ENCODE measurements around the gene OR2A25.
"Not testable (repeated sequence)": the region's sequence is repeated elsewhere in the genome, so short reads cannot be mapped to it uniquely, and the experiment has no call there.

The OR2A25 gene

GRCh38 chr7:144069511-144069910 is at the start of gene OR2A25:
TSS of gene OR2A25 (plus strand) at chr7:144069811. CDS start at chr7:144074220, 4,409 bp downstream.
- FAIRE-seq, result no peak

- FAIRE-seq, result no peak
Observed at GRCh38 chr7:144020340-144020739, 49.3 kb upstream of the OR2A25 start.

- no peak for FAIRE-seq
Observed at GRCh38 chr7:144022169-144022568, 47.4 kb upstream of the OR2A25 start.

- FAIRE-seq, result no peak
Observed at GRCh38 chr7:144023171-144023827, 46.3 kb upstream of the OR2A25 start.

- no peak for FAIRE-seq
Observed at GRCh38 chr7:144024213-144024612, 45.4 kb upstream of the OR2A25 start.

GRCh38 chr7:144026203-144026883 is 43.3 kb upstream of the OR2A25 start:
- no peak for FAIRE-seq

- FAIRE-seq, result peak; percentile 97
Observed at GRCh38 chr7:144027070-144027469, 42.5 kb upstream of the OR2A25 start.

- FAIRE-seq, result no peak
Observed at GRCh38 chr7:144027974-144028373, 41.6 kb upstream of the OR2A25 start.

GRCh38 chr7:144028547-144028946 is 41.1 kb upstream of the OR2A25 start:
- no peak for FAIRE-seq

GRCh38 chr7:144032516-144032915 is 37.1 kb upstream of the OR2A25 start:
- no peak for FAIRE-seq

- FAIRE-seq, result no peak
Observed at GRCh38 chr7:144032985-144033709, 36.5 kb upstream of the OR2A25 start.

GRCh38 chr7:144035385-144035784 is 34.2 kb upstream of the OR2A25 start:
- FAIRE-seq, result no peak

GRCh38 chr7:144036302-144036885 is 33.2 kb upstream of the OR2A25 start:
- no peak for FAIRE-seq

- FAIRE-seq, result no peak
Observed at GRCh38 chr7:144037414-144038035, 32.1 kb upstream of the OR2A25 start.

- FAIRE-seq, result no peak
Observed at GRCh38 chr7:144038887-144039286, 30.7 kb upstream of the OR2A25 start.

GRCh38 chr7:144048648-144049047 is 21.0 kb upstream of the OR2A25 start, which contains the start of gene OR2A5:
TSS of gene OR2A5 (plus strand) at chr7:144048948. CDS start at chr7:144050402, 1,454 bp downstream.
- FAIRE-seq, result no peak

GRCh38 chr7:144049491-144049890 is 20.1 kb upstream of the OR2A25 start:
- FAIRE-seq, result no peak

GRCh38 chr7:144050093-144050492 is 19.5 kb upstream of the OR2A25 start:
- no peak for FAIRE-seq

GRCh38 chr7:144050884-144051283 is 18.7 kb upstream of the OR2A25 start:
- not testable (repeated sequence) for FAIRE-seq

- FAIRE-seq, result no peak
Observed at GRCh38 chr7:144057954-144058353, 11.7 kb upstream of the OR2A25 start.

GRCh38 chr7:144063710-144064109 is 5.9 kb upstream of the OR2A25 start:
- FAIRE-seq, result no peak

GRCh38 chr7:144069953-144070352 is 342 bp downstream of the OR2A25 start:
- FAIRE-seq, result no peak

- no peak for FAIRE-seq
Observed at GRCh38 chr7:144074374-144074773, 4.8 kb downstream of the OR2A25 start.
